ENCODE results near the gene INSIG2. TPM values are rescaled to one million over a fixed set of nuclear protein-coding genes. Genes with fewer than 3 reads are reported as not detected.

The INSIG2 gene
- 4.7 and 6.2 TPM in 2 replicates for total RNA-seq

DNA sequence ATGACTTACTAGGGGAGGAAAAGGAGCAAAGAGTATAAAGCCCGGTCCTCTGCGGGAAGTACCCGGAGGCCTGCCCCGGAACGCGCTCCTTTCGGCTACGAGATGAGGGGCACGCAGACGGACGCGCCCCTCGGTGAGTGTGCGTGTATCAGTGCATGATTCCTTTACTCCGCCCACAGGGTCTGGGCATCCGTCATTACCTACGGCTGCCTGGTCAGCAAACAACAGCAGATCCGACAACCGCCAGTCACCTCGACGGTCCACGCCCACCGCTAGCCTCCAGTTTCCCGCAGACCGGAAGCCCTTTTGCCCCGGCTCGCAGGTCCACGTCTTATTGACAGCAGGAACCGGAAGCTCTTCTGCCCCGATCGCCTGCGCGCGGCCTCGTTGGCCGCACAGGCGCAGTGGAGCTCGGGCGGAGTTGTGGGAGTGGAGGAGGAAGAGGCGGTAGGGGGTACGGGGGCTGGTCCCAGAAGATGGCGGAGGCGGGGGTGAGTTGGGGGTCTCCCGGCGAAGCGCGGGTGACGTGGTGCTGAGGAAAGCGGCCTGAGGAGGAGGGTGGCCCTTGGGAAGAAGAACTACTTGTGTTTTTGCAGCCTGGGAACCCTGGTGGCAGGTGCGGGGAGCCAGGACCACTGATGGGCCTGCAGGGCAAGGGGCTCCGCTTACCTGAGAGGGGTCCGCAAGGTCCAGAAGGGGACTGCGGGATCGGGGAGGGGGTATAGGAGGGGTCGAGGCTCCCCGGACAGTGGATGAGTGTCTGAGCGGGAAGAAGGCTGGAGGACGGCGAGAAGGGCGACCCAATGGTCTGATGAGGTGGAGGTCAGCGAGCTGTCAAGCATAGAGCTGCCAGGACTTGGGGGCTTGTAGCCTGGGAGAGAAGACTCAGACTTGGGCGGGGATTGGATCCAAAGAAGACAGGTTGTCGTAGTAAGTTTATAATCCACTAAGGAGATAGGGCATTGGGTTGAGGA, at the start of gene INSIG2:
Gene INSIG2, plus strand, starts transcription at position 421 of the 974 bp plus-strand sequence. CDS start 8,086 bp downstream, outside the sequence.

Other genes starting within 250 kb of the INSIG2 start
- 17.3 and 26.6 TPM in 2 replicates for gene CCDC93, start 74.4 kb upstream of the INSIG2 start, total RNA-seq

Data from subcutaneous preadipocyte (primary cell).